IMR-90 (cell line): Measurements from ENCODE around the gene SLC35F3.

Source experiments
- MAZ ChIP-seq: IDR thresholded peaks from 2 replicates; pipeline ENCODE4 v1.6.1; 2012; ENCODE audit warnings: low read depth, mild to moderate bottlenecking, low read length, improper control_type of control experiment, moderate library complexity, borderline replicate concordance
- POLR2A ChIP-seq: IDR thresholded peaks from 2 replicates; pipeline ENCODE4 v1.6.1; 2012; ENCODE audit warnings: mild to moderate bottlenecking, low read depth, low read length
- RAD21 ChIP-seq: IDR thresholded peaks from 2 replicates; pipeline ENCODE4 v1.6.1; 2012; ENCODE audit warnings: low read length, improper control_type of control experiment
- SMC3 ChIP-seq: fragments of 150-350 bp; IDR thresholded peaks from 2 replicates; pipeline ENCODE4 v1.6.1; 2016; ENCODE audit warnings: low read depth, mild to moderate bottlenecking, antibody characterized with exemption, low read length, moderate library complexity
- USF2 ChIP-seq: fragments of 150-350 bp; IDR thresholded peaks from 2 replicates; pipeline ENCODE4 v1.6.1; 2017; ENCODE audit warnings: mild to moderate bottlenecking, antibody characterized with exemption, low read length, low read depth
- TF ChIP-seq, protein P1 (sequence below): conservative IDR thresholded peaks from 2 replicates; pipeline ENCODE4 v1.5.1; 2012; ENCODE audit warnings: mild to moderate bottlenecking, low read depth, low read length, improper control_type of control experiment

GRCh38 chr1:234345237-234345636, 440.8 kb downstream of the SLC35F3 start:
- TF ChIP-seq MAZ (no peak), POLR2A (no peak), SMC3 (no peak), RAD21 (no peak), USF2 (no peak)
- TF ChIP-seq, protein P1, sequence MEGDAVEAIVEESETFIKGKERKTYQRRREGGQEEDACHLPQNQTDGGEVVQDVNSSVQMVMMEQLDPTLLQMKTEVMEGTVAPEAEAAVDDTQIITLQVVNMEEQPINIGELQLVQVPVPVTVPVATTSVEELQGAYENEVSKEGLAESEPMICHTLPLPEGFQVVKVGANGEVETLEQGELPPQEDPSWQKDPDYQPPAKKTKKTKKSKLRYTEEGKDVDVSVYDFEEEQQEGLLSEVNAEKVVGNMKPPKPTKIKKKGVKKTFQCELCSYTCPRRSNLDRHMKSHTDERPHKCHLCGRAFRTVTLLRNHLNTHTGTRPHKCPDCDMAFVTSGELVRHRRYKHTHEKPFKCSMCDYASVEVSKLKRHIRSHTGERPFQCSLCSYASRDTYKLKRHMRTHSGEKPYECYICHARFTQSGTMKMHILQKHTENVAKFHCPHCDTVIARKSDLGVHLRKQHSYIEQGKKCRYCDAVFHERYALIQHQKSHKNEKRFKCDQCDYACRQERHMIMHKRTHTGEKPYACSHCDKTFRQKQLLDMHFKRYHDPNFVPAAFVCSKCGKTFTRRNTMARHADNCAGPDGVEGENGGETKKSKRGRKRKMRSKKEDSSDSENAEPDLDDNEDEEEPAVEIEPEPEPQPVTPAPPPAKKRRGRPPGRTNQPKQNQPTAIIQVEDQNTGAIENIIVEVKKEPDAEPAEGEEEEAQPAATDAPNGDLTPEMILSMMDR = no peak
